Measurements from ENCODE around the gene RNF115. TPM values are rescaled to one million over a fixed set of nuclear protein-coding genes. Genes with fewer than 3 reads are reported as not detected.
A peak's percentile ranks its signal among the peaks of the same experiment; 100 is the strongest.

The RNF115 gene
- total and polyA plus RNA-seq, 2 of the 13 experiments (the other 11 are each of a cell fraction or from before 2014, with no cell fraction given) = 6.0 to 10.1 TPM

DNA sequence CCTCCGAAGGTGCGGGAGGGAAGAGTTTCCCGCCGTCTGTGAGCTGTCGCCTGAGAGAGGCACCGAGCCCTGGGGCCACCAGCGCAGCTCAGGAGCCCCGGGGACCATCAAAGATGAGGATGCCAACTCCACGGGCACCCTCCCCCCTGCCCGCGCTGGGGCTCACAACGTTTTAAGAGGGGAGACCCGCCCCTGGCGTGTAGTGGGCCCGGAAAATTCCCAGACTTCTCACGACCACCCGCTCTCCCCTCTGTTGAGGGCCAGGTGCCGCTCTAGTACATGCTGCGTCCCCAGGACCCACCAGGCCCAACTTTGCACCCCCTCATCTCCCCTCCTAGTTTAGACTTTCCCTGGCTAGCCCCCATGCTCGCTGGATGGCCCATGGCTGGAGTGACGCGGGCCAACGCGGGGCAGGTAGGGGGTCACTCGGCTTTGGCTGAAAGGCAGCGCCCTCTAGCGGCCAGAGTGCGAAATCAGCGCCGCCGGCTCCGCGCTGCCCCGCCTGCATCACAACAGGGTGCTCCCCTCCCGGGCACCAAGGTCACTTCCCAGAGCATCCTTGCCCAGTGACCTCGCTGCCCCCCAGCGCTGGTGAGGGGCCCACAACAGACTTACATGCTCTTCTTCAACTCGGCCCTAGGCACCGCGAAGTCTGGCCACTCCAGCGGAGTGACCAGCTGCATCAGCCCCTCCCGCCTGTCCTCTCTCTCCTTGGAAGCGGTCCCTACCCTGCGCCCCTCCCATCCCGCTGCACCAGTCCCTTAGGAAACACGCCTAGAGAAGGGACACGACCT lies 102.8 kb downstream of the RNF115 start (continued):
- TF ChIP-seq, protein P1, sequence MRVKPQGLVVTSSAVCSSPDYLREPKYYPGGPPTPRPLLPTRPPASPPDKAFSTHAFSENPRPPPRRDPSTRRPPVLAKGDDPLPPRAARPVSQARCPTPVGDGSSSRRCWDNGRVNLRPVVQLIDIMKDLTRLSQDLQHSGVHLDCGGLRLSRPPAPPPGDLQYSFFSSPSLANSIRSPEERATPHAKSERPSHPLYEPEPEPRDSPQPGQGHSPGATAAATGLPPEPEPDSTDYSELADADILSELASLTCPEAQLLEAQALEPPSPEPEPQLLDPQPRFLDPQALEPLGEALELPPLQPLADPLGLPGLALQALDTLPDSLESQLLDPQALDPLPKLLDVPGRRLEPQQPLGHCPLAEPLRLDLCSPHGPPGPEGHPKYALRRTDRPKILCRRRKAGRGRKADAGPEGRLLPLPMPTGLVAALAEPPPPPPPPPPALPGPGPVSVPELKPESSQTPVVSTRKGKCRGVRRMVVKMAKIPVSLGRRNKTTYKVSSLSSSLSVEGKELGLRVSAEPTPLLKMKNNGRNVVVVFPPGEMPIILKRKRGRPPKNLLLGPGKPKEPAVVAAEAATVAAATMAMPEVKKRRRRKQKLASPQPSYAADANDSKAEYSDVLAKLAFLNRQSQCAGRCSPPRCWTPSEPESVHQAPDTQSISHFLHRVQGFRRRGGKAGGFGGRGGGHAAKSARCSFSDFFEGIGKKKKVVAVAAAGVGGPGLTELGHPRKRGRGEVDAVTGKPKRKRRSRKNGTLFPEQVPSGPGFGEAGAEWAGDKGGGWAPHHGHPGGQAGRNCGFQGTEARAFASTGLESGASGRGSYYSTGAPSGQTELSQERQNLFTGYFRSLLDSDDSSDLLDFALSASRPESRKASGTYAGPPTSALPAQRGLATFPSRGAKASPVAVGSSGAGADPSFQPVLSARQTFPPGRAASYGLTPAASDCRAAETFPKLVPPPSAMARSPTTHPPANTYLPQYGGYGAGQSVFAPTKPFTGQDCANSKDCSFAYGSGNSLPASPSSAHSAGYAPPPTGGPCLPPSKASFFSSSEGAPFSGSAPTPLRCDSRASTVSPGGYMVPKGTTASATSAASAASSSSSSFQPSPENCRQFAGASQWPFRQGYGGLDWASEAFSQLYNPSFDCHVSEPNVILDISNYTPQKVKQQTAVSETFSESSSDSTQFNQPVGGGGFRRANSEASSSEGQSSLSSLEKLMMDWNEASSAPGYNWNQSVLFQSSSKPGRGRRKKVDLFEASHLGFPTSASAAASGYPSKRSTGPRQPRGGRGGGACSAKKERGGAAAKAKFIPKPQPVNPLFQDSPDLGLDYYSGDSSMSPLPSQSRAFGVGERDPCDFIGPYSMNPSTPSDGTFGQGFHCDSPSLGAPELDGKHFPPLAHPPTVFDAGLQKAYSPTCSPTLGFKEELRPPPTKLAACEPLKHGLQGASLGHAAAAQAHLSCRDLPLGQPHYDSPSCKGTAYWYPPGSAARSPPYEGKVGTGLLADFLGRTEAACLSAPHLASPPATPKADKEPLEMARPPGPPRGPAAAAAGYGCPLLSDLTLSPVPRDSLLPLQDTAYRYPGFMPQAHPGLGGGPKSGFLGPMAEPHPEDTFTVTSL (CRISPR knock-in tag; IDR thresholded peaks at IDR 0.05; ENCODE audit: borderline replicate concordance) = no peak
- no peak for TF ChIP-seq MIXL1 (CRISPR knock-in tag; IDR thresholded peaks at IDR 0.05)
- no peak for TF ChIP-seq EZH2 (conservative IDR thresholded peaks at IDR 0.05; ENCODE audit: low read depth, low read length)
- TF ChIP-seq, protein P2, sequence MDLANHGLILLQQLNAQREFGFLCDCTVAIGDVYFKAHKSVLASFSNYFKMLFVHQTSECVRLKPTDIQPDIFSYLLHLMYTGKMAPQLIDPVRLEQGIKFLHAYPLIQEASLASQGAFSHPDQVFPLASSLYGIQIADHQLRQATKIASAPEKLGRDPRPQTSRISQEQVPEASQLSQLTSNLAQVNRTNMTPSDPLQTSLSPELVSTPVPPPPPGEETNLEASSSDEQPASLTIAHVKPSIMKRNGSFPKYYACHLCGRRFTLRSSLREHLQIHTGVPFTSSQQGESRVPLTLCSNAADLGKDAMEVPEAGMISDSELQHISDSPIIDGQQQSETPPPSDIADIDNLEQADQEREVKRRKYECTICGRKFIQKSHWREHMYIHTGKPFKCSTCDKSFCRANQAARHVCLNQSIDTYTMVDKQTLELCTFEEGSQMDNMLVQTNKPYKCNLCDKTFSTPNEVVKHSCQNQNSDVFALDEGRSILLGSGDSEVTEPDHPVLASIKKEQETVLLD (CRISPR knock-in tag; IDR thresholded peaks at IDR 0.05; ENCODE audit: low read depth) = no peak
- TF ChIP-seq IKZF4 (CRISPR knock-in tag; IDR thresholded peaks at IDR 0.05; ENCODE audit: borderline replicate concordance, low read depth, not compliant biosample characterization) = no peak
- TF ChIP-seq MTA1 (CRISPR knock-in tag; IDR thresholded peaks at IDR 0.05; ENCODE audit: borderline replicate concordance) = peak; percentile 67; the same call in 1 of the 2 replicates
- no peak; the same call in 1 of the 2 replicates for TF ChIP-seq ESRRA (CRISPR knock-in tag; IDR thresholded peaks at IDR 0.05; ENCODE audit: low read depth)
- TF ChIP-seq TRIM24 (CRISPR knock-in tag; IDR thresholded peaks at IDR 0.05) = no peak
- no peak for TF ChIP-seq ZNF816 (CRISPR knock-in tag; IDR thresholded peaks at IDR 0.05; ENCODE audit: borderline replicate concordance)
- TF ChIP-seq GPN1 (CRISPR knock-in tag; IDR thresholded peaks at IDR 0.05; ENCODE audit: borderline replicate concordance) = no peak
- TF ChIP-seq ZSCAN30 (CRISPR knock-in tag; IDR thresholded peaks at IDR 0.05) = no peak
- TF ChIP-seq, protein P3, sequence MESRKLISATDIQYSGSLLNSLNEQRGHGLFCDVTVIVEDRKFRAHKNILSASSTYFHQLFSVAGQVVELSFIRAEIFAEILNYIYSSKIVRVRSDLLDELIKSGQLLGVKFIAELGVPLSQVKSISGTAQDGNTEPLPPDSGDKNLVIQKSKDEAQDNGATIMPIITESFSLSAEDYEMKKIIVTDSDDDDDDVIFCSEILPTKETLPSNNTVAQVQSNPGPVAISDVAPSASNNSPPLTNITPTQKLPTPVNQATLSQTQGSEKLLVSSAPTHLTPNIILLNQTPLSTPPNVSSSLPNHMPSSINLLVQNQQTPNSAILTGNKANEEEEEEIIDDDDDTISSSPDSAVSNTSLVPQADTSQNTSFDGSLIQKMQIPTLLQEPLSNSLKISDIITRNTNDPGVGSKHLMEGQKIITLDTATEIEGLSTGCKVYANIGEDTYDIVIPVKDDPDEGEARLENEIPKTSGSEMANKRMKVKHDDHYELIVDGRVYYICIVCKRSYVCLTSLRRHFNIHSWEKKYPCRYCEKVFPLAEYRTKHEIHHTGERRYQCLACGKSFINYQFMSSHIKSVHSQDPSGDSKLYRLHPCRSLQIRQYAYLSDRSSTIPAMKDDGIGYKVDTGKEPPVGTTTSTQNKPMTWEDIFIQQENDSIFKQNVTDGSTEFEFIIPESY (CRISPR knock-in tag; IDR thresholded peaks at IDR 0.05) = 0 out of 2 replicates have a peak, but pooled peaks have one; percentile 3
- TF ChIP-seq, protein P4, sequence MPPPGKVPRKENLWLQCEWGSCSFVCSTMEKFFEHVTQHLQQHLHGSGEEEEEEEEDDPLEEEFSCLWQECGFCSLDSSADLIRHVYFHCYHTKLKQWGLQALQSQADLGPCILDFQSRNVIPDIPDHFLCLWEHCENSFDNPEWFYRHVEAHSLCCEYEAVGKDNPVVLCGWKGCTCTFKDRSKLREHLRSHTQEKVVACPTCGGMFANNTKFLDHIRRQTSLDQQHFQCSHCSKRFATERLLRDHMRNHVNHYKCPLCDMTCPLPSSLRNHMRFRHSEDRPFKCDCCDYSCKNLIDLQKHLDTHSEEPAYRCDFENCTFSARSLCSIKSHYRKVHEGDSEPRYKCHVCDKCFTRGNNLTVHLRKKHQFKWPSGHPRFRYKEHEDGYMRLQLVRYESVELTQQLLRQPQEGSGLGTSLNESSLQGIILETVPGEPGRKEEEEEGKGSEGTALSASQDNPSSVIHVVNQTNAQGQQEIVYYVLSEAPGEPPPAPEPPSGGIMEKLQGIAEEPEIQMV (CRISPR knock-in tag; IDR thresholded peaks at IDR 0.05; ENCODE audit: low read depth) = no peak
- 0 out of 2 replicates have a peak, but pooled peaks have one; percentile 35 for TF ChIP-seq RCOR2 (CRISPR knock-in tag; IDR thresholded peaks at IDR 0.05)
- TF ChIP-seq FOXK1 (CRISPR knock-in tag; IDR thresholded peaks at IDR 0.05; ENCODE audit: borderline replicate concordance, low read depth) = no peak
- 0 out of 2 replicates have a peak, but pooled peaks have one; percentile 22 for TF ChIP-seq ZNF709 (CRISPR knock-in tag; IDR thresholded peaks at IDR 0.05)
- TF ChIP-seq NR3C1 (CRISPR knock-in tag; IDR thresholded peaks at IDR 0.05) = no peak

Data from HepG2 (cell line).